Measurements from ENCODE around the gene SPACA5B. TPM values are rescaled to one million over a fixed set of nuclear protein-coding genes. Genes with fewer than 3 reads are reported as not detected.
A peak's percentile ranks its signal among the peaks of the same experiment; 100 is the strongest.
"Not testable (repeated sequence)": the region's sequence is repeated elsewhere in the genome, so short reads cannot be mapped to it uniquely, and the experiment has no call there.

SPACA5B gene
- not detected for total RNA-seq
- polyA plus RNA-seq = not detected
- long read RNA-seq, donor 1 = 0 reads
- long read RNA-seq, donor 2 = 0 reads
- long read RNA-seq, donor 3 = 0 reads

DNA sequence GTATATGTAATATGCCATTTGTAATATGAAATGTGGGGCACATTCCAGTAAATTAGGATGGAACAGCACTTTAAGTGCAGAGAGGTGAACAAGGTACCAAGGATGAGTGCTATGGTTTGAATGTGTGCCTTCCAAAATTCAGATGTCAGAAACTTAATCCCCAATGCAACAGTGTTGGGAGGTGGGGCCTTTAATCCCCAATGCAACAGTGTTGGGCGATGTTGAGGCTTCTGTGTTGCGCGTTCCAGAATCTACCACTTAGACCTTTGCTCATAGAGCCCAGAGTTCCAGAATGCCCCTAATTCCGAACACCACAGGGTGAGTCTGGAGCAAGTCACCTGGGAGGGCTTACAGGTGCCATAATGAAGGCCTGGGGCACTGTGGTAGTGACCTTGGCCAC is at the start of gene SPACA5B:
Gene SPACA5B (plus strand): TSS at position 301 of the 400 bp plus-strand sequence. CDS start 62 bp downstream, at position 363.
- H3K27me3 ChIP-seq; H3K36me3 ChIP-seq; H3K4me3 ChIP-seq; intact Hi-C loops (cut with DNase I); H3K27ac ChIP-seq; DNase-seq; ATAC-seq; H3K9me3 ChIP-seq; H3K4me1 ChIP-seq: not testable (repeated sequence)
- WGBS, 4 donors = no CpG with 5 or more reads among the region's 4 CpGs

DNA sequence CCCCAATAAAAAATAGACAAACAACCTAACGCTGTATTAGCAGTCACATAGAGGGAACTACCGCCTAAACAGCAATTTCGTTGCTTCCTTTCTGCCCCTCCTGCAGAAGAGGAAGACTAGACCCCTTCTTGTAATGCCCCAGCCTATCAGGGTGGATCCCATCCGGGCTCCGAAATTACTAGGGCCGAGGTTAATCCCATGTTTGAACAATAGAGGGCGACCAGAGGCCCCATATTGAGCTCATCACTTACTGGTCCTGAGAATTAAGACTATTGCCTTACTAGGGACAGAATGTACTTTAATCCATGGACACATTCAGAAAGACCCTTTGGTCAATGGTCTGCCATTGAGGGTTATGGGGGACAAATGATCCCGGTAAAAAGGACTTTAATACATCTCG is 47.2 kb upstream of the SPACA5B start:
- Histone ChIP-seq H3K27ac (no peak overlapping the region), H3K36me3 (no peaks in the 10 kb centered on the region), H3K9me3 (no peaks in the 10 kb centered on the region), H3K4me3 (no peak overlapping the region), H3K4me1 (no peaks in the 10 kb centered on the region), H3K27me3 (peaks cover 0 to 4% (median 0%) of the 10 kb centered on the region in 9 donors)
- intact Hi-C loops (cut with DNase I) = loop anchor here in 7 of 10 donors (5.0 to 10.0 kb wide), 5 partner anchors 409 to 429 kb away; partner anchors contain the start of gene PORCN (in 2 of the 7)
- TF ChIP-seq POLR2A (IDR thresholded peaks at IDR 0.05) (no peak), CTCF (IDR thresholded peaks at IDR 0.05) (peak; percentile 39 to 61 (median 48))
- ATAC-seq (peak; percentile 47 to 81 (median 72)), DNase-seq (peak in 2 of 5 donors; percentile 20 to 23)
- WGBS, 4 donors = 8 to 29% (median 14%) methylated on average over 9 of the region's 9 CpGs

GRCh38 chrX:48083706-48084105 is 46.7 kb upstream of the SPACA5B start:
- H3K36me3 ChIP-seq = no peaks in the 10 kb centered on the region
- TF ChIP-seq CTCF (IDR thresholded peaks at IDR 0.05) = no peak
- no peak for TF ChIP-seq POLR2A (IDR thresholded peaks at IDR 0.05)
- ATAC-seq = no peak
- H3K4me3 ChIP-seq = no peak overlapping the region
- no peak overlapping the region for H3K27ac ChIP-seq
- H3K9me3 ChIP-seq = no peaks in the 10 kb centered on the region
- no peak for DNase-seq
- H3K4me1 ChIP-seq = no peaks in the 10 kb centered on the region
- H3K27me3 ChIP-seq = peaks cover 0 to 4% (median 0%) of the 10 kb centered on the region in 9 donors
- 77 to 93% (median 85%) methylated on average over 5 of the region's 5 CpGs for WGBS, 4 donors
- intact Hi-C loops (cut with DNase I) = loop anchor here in 7 of 10 donors (5.0 to 10.0 kb wide), 5 partner anchors 409 to 429 kb away; partner anchors contain the start of gene PORCN (in 2 of the 7)

DNA sequence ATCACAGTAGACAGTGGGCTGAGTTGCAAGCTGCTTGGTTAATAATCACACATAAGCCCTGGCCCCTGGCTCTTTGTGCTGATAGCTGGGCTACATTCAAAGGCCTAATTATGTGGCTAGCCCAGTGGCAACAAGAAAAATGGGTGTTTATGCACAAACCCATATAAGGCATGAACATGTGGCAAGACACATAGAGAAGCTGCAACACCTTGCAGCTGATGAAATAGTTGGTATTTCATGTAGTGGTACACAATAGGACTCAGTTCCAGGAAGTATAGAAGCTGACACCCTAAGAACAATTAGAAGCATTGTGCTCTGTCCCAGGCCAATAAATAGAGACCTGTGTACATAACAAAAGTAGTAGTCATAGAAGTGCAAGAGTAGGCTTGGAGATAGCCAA is 44.3 kb upstream of the SPACA5B start:
- H3K4me3 ChIP-seq = no peak overlapping the region
- no peaks in the 10 kb centered on the region for H3K36me3 ChIP-seq
- ATAC-seq (no peak), DNase-seq (no peak)
- no peaks in the 10 kb centered on the region for H3K4me1 ChIP-seq
- H3K27ac ChIP-seq = no peak overlapping the region
- no peaks in the 10 kb centered on the region for H3K9me3 ChIP-seq
- peaks cover 0 to 4% (median 0%) of the 10 kb centered on the region in 9 donors for H3K27me3 ChIP-seq
- intact Hi-C loops (cut with DNase I) = loop anchor here in 5 of 10 donors (5.0 to 10.0 kb wide), 3 partner anchors 406 to 419 kb away; partner anchors contain the start of gene PORCN (in 1 of the 5)
- TF ChIP-seq CTCF (IDR thresholded peaks at IDR 0.05) (no peak), POLR2A (IDR thresholded peaks at IDR 0.05) (no peak)

GRCh38 chrX:48090123-48090522 is 40.3 kb upstream of the SPACA5B start:
- WGBS, 4 donors = 77 to 85% (median 84%) methylated on average over 5 of the region's 5 CpGs
- no peak for TF ChIP-seq POLR2A (IDR thresholded peaks at IDR 0.05)
- TF ChIP-seq CTCF (IDR thresholded peaks at IDR 0.05) = no peak
- no peak for DNase-seq

GRCh38 chrX:48092558-48092957 is 37.9 kb upstream of the SPACA5B start:
- 46 to 82% (median 66%) methylated on average over 2 to 3 of the region's 3 CpGs for WGBS, 4 donors
- H3K27ac ChIP-seq; H3K36me3 ChIP-seq; intact Hi-C loops (cut with DNase I); DNase-seq; H3K9me3 ChIP-seq; H3K27me3 ChIP-seq; H3K4me3 ChIP-seq; ATAC-seq; H3K4me1 ChIP-seq: not testable (repeated sequence)

More at GRCh38 chrX:48090123-48090522, 40.3 kb upstream of the SPACA5B start:
- intact Hi-C loops (cut with DNase I) = no loop called here
- no peak for ATAC-seq
- H3K9me3 ChIP-seq = no peaks in the 10 kb centered on the region
- no peaks in the 10 kb centered on the region for H3K4me1 ChIP-seq
- H3K27me3 ChIP-seq = no peaks in the 10 kb centered on the region
- no peak overlapping the region for H3K4me3 ChIP-seq
- H3K36me3 ChIP-seq = no peaks in the 10 kb centered on the region
- no peak overlapping the region for H3K27ac ChIP-seq
